Skin epidermis (tissue), 12 donors: ENCODE data around the gene L2HGDH.

Experiments used
- H3K27ac ChIP-seq, 21 experiments: fragments of 200-600 bp; sonication (generic) in 11 of 21; one replicate each; pipeline ENCODE4 v1.5.0; 2020; ENCODE audit warnings: mild to moderate bottlenecking in 3 of 21, inconsistent platforms in 2 of 21, moderate library complexity in 2 of 21
- H3K4me3 ChIP-seq, 7 experiments: fragments of 200-600 bp; sonication (generic) in 2 of 7; one replicate each; pipeline ENCODE4 v1.5.0; 2020; ENCODE audit warnings: inconsistent platforms in 2 of 7, mild to moderate bottlenecking in 2 of 7, moderate library complexity in 1 of 7

L2HGDH gene

DNA sequence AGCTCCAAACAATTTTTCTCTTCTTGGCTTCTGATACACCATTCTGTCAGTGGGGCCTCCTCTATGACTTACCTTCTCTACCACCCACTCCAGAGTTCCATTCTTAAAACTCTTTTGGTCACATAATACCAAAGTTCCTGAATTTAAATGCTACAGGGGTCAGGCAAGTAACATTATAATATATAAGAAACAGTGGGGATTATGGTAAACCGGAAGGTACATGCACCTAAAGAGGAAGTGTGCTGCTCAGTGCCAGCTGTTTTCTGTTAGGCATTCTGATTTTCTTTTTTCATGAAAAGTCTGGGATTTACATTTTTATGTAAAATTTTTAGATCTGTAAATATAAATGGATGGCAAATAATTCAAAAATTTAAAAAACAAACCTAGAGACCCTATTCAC, 120.5 kb downstream of the L2HGDH start:
- Histone ChIP-seq H3K27ac (no peak overlapping the region), H3K4me3 (no peak overlapping the region)
